ENCODE results near the gene GPI. TPM values are rescaled to one million over a fixed set of nuclear protein-coding genes. Genes with fewer than 3 reads are reported as not detected.
"Not testable (repeated sequence)": the region's sequence is repeated elsewhere in the genome, so short reads cannot be mapped to it uniquely, and the experiment has no call there.

GPI gene
- total RNA-seq, 1 donor from 2014 or later, result 473 TPM

- TF ChIP-seq CTCF (IDR thresholded peaks at IDR 0.05; ENCODE audit: borderline replicate concordance), result no peak
- Histone ChIP-seq H3K27me3 (ENCODE audit: low read depth) (no peaks in the 10 kb centered on the region), H3K36me3 (peaks cover 93% of the 10 kb centered on the region), H3K27ac (replicated peaks) (no peak overlapping the region), H3K4me3 (no peak overlapping the region), H3K9me3 (replicated peaks) (no peaks in the 10 kb centered on the region), H3K4me1 (no peaks in the 10 kb centered on the region)
- no peak for DNase-seq
- intact Hi-C loops (cut with micrococcal nuclease), result no loop called here
These were observed 22.4 kb downstream of the GPI start for GRCh38 chr19:34387446-34387810.

GRCh38 chr19:34388745-34389144, 23.7 kb downstream of the GPI start:
- H3K9me3 ChIP-seq (replicated peaks); DNase-seq; H3K27ac ChIP-seq (replicated peaks); H3K4me1 ChIP-seq; intact Hi-C loops (cut with micrococcal nuclease); H3K27me3 ChIP-seq (ENCODE audit: low read depth); H3K4me3 ChIP-seq: not testable (repeated sequence)
- H3K36me3 ChIP-seq, result peaks cover 93% of the 10 kb centered on the region

GRCh38 chr19:34391813-34392212, 26.8 kb downstream of the GPI start:
- peaks cover 98% of the 10 kb centered on the region for H3K36me3 ChIP-seq
- no peak overlapping the region for H3K27ac ChIP-seq (replicated peaks)
- DNase-seq, result no peak
- H3K27me3 ChIP-seq (ENCODE audit: low read depth), result no peaks in the 10 kb centered on the region
- TF ChIP-seq CTCF (IDR thresholded peaks at IDR 0.05; ENCODE audit: borderline replicate concordance), result no peak
- H3K4me1 ChIP-seq, result no peaks in the 10 kb centered on the region
- intact Hi-C loops (cut with micrococcal nuclease), result no loop called here
- H3K9me3 ChIP-seq (replicated peaks), result no peaks in the 10 kb centered on the region
- H3K4me3 ChIP-seq, result no peak overlapping the region

- Histone ChIP-seq H3K4me1 (no peaks in the 10 kb centered on the region), H3K9me3 (replicated peaks) (no peaks in the 10 kb centered on the region), H3K27ac (replicated peaks) (no peak overlapping the region), H3K27me3 (ENCODE audit: low read depth) (no peaks in the 10 kb centered on the region), H3K36me3 (peaks cover 100% of the 10 kb centered on the region), H3K4me3 (no peak overlapping the region)
- TF ChIP-seq CTCF (IDR thresholded peaks at IDR 0.05; ENCODE audit: borderline replicate concordance), result no peak
- intact Hi-C loops (cut with micrococcal nuclease), result no loop called here
- DNase-seq, result no peak
These were observed 28.0 kb downstream of the GPI start for GRCh38 chr19:34393031-34393430.

- intact Hi-C loops (cut with micrococcal nuclease), result no loop called here
- Histone ChIP-seq H3K36me3 (peaks cover 100% of the 10 kb centered on the region), H3K4me3 (no peak overlapping the region), H3K27me3 (ENCODE audit: low read depth) (no peaks in the 10 kb centered on the region), H3K27ac (replicated peaks) (no peak overlapping the region), H3K4me1 (no peaks in the 10 kb centered on the region), H3K9me3 (replicated peaks) (no peaks in the 10 kb centered on the region)
- TF ChIP-seq CTCF (IDR thresholded peaks at IDR 0.05; ENCODE audit: borderline replicate concordance), result no peak
- no peak for DNase-seq
These were observed 28.6 kb downstream of the GPI start for GRCh38 chr19:34393629-34394028.

- Histone ChIP-seq H3K9me3 (replicated peaks) (no peaks in the 10 kb centered on the region), H3K4me3 (no peak overlapping the region), H3K27me3 (ENCODE audit: low read depth) (no peaks in the 10 kb centered on the region), H3K4me1 (no peaks in the 10 kb centered on the region), H3K27ac (replicated peaks) (no peak overlapping the region), H3K36me3 (peaks cover 85% of the 10 kb centered on the region)
- TF ChIP-seq CTCF (IDR thresholded peaks at IDR 0.05; ENCODE audit: borderline replicate concordance), result no peak
- DNase-seq, result no peak
- intact Hi-C loops (cut with micrococcal nuclease), result no loop called here
These were observed 32.9 kb downstream of the GPI start for GRCh38 chr19:34397853-34398252.

Measured in left ventricle myocardium inferior (tissue), 1 donor.